Measurements from ENCODE around the gene DNAJC4. TPM values are rescaled to one million over a fixed set of nuclear protein-coding genes. Genes with fewer than 3 reads are reported as not detected.

Gene DNAJC4
- total and polyA plus RNA-seq, 9 of the 15 experiments (the other 6 are each of a cell fraction or from before 2014, with no cell fraction given), result 4.0 to 32.6 (median 19.9) TPM

GRCh38 chr11:64230171-64230984 is at the start of gene DNAJC4 (continued):
- TF ChIP-seq, protein P1, sequence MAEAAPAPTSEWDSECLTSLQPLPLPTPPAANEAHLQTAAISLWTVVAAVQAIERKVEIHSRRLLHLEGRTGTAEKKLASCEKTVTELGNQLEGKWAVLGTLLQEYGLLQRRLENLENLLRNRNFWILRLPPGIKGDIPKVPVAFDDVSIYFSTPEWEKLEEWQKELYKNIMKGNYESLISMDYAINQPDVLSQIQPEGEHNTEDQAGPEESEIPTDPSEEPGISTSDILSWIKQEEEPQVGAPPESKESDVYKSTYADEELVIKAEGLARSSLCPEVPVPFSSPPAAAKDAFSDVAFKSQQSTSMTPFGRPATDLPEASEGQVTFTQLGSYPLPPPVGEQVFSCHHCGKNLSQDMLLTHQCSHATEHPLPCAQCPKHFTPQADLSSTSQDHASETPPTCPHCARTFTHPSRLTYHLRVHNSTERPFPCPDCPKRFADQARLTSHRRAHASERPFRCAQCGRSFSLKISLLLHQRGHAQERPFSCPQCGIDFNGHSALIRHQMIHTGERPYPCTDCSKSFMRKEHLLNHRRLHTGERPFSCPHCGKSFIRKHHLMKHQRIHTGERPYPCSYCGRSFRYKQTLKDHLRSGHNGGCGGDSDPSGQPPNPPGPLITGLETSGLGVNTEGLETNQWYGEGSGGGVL (CRISPR knock-in tag; IDR thresholded peaks at IDR 0.05), result no peak
- no peak for TF ChIP-seq CLOCK (CRISPR knock-in tag; IDR thresholded peaks at IDR 0.05; ENCODE audit: borderline replicate concordance)
- TF ChIP-seq SMARCE1 (IDR thresholded peaks at IDR 0.05), result 0 out of 2 replicates have a peak, but pooled peaks have one; percentile 37
- no peak for TF ChIP-seq STAT5A (IDR thresholded peaks at IDR 0.05; ENCODE audit: borderline replicate concordance, low read length)
- no peak for TF ChIP-seq EHMT2 (IDR thresholded peaks at IDR 0.05)
- no peak for TF ChIP-seq ZBTB33 (CRISPR knock-in tag; IDR thresholded peaks at IDR 0.05)
- no peak for TF ChIP-seq CBX5 (IDR thresholded peaks at IDR 0.05; ENCODE audit: borderline replicate concordance, low read depth)
- no peak for TF ChIP-seq NELFE (IDR thresholded peaks at IDR 0.05; ENCODE audit: insufficient read depth, insufficient read length)
- TF ChIP-seq BRF1 (IDR thresholded peaks at IDR 0.05; ENCODE audit: borderline replicate concordance, extremely low read depth, insufficient read length), result no peak
- TF ChIP-seq, protein P2, sequence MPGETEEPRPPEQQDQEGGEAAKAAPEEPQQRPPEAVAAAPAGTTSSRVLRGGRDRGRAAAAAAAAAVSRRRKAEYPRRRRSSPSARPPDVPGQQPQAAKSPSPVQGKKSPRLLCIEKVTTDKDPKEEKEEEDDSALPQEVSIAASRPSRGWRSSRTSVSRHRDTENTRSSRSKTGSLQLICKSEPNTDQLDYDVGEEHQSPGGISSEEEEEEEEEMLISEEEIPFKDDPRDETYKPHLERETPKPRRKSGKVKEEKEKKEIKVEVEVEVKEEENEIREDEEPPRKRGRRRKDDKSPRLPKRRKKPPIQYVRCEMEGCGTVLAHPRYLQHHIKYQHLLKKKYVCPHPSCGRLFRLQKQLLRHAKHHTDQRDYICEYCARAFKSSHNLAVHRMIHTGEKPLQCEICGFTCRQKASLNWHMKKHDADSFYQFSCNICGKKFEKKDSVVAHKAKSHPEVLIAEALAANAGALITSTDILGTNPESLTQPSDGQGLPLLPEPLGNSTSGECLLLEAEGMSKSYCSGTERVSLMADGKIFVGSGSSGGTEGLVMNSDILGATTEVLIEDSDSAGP (CRISPR knock-in tag; IDR thresholded peaks at IDR 0.05), result no peak
- TF ChIP-seq, protein P3, sequence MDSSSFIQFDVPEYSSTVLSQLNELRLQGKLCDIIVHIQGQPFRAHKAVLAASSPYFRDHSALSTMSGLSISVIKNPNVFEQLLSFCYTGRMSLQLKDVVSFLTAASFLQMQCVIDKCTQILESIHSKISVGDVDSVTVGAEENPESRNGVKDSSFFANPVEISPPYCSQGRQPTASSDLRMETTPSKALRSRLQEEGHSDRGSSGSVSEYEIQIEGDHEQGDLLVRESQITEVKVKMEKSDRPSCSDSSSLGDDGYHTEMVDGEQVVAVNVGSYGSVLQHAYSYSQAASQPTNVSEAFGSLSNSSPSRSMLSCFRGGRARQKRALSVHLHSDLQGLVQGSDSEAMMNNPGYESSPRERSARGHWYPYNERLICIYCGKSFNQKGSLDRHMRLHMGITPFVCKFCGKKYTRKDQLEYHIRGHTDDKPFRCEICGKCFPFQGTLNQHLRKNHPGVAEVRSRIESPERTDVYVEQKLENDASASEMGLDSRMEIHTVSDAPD (CRISPR knock-in tag; IDR thresholded peaks at IDR 0.05), result no peak
